Endothelial cell of umbilical vein (primary cell): ENCODE measurements around the gene HHIP.

ENCODE experiments used
- EZH2 ChIP-seq: IDR thresholded peaks from 2 replicates; pipeline ENCODE4 v1.6.1; 2012; ENCODE audit warnings: borderline replicate concordance, low read depth, mild to moderate bottlenecking, moderate library complexity, low read length, inconsistent platforms; ENCODE audit not compliant: severe bottlenecking
- FOS ChIP-seq: IDR thresholded peaks from 2 replicates; pipeline ENCODE4 v1.6.1; 2011; ENCODE audit warnings: mild to moderate bottlenecking, low read length, moderate library complexity, borderline replicate concordance; ENCODE audit not compliant: insufficient read depth
- JUN ChIP-seq: IDR thresholded peaks from 2 replicates; pipeline ENCODE4 v1.6.1; 2011; ENCODE audit warnings: borderline replicate concordance, low read depth; ENCODE audit not compliant: insufficient read length, insufficient read depth
- MYC ChIP-seq: IDR thresholded peaks from one replicate; pipeline ENCODE4 v1.6.1; 2011; ENCODE audit warnings: mild to moderate bottlenecking, low read depth, low read length
- POLR2A ChIP-seq: IDR thresholded peaks from 2 replicates; pipeline ENCODE4 v1.6.1; 2012; ENCODE audit warnings: low read depth, mild to moderate bottlenecking, control low read depth, low read length
- TF ChIP-seq, protein P1 (sequence below), 2 donors: IDR thresholded peaks; 1 replicate in 1 of 2; 2 replicates in 1 of 2; pipeline ENCODE4 v1.5.1; 2011; ENCODE audit warnings: low read length in 2 of 2, mild to moderate bottlenecking in 2 of 2, moderate library complexity in 2 of 2, control low read depth in 1 of 2, inconsistent platforms in 1 of 2, low read depth in 1 of 2; ENCODE audit not compliant: insufficient read depth in 1 of 2; ENCODE audit errors: extremely low read depth in 1 of 2
- TF ChIP-seq, protein P2 (sequence below): IDR thresholded peaks from 2 replicates; pipeline ENCODE4 v1.6.1; 2011; ENCODE audit not compliant: insufficient read depth, insufficient read length

DNA sequence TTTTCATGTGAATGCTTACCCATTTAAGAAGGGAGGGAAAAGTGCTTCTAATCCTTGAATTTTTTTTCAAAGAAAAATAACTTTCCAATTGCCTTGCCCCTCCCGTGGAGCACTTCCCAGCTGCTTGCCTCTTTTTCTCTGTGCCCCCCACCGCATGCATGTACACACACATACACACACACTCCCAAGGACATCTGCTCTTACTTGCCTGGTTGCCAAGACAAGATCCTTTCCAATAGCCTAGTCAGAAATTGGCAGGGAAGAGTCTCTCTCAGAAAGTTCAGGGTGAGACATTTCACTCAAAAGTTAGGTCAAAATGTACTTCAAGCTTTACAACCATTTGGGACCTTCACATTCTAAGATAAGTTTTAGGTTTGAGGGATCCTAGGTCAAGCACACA, 10.9 kb downstream of the HHIP start:
- TF ChIP-seq, protein P1, sequence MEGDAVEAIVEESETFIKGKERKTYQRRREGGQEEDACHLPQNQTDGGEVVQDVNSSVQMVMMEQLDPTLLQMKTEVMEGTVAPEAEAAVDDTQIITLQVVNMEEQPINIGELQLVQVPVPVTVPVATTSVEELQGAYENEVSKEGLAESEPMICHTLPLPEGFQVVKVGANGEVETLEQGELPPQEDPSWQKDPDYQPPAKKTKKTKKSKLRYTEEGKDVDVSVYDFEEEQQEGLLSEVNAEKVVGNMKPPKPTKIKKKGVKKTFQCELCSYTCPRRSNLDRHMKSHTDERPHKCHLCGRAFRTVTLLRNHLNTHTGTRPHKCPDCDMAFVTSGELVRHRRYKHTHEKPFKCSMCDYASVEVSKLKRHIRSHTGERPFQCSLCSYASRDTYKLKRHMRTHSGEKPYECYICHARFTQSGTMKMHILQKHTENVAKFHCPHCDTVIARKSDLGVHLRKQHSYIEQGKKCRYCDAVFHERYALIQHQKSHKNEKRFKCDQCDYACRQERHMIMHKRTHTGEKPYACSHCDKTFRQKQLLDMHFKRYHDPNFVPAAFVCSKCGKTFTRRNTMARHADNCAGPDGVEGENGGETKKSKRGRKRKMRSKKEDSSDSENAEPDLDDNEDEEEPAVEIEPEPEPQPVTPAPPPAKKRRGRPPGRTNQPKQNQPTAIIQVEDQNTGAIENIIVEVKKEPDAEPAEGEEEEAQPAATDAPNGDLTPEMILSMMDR (IDR thresholded peaks at IDR 0.05; ENCODE audit: extremely low read depth in 1 of 2, insufficient read depth in 1 of 2, low read depth in 1 of 2, low read length in 2 of 2), result no peak
- TF ChIP-seq MYC (no peak), FOS (no peak), POLR2A (no peak), EZH2 (no peak), JUN (no peak)
- TF ChIP-seq, protein P2, sequence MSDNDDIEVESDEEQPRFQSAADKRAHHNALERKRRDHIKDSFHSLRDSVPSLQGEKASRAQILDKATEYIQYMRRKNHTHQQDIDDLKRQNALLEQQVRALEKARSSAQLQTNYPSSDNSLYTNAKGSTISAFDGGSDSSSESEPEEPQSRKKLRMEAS, result no peak
